Small intestine (tissue), 7 donors: ENCODE measurements around the gene PDE9A. TPM values are rescaled to one million over a fixed set of nuclear protein-coding genes. Genes with fewer than 3 reads are reported as not detected.
A peak's percentile ranks its signal among the peaks of the same experiment; 100 is the strongest.

ENCODE experiments used
- DNase-seq, 2 donors: peaks; one replicate each; pipeline versions ENCODE4 v3.0.0 to v3.0.0-alpha.2; 2013
- FAIRE-seq: peaks from 2 replicates; lab custom pipeline; 2012; peaks lifted over from hg19 to GRCh38; lab: Jason Lieb, UNC
- H3K27ac ChIP-seq, 3 donors: one replicate each; pipeline ENCODE4 v1.5.1; 2013; ENCODE audit warnings: low read length in 2 of 3, mild to moderate bottlenecking in 2 of 3, control low read depth in 1 of 3, inconsistent platforms in 1 of 3, low read depth in 1 of 3, moderate library complexity in 1 of 3
- H3K27me3 ChIP-seq, 3 donors: one replicate each; pipeline ENCODE4 v1.6.1; 2013; ENCODE audit warnings: low read length in 3 of 3, inconsistent platforms in 1 of 3; ENCODE audit not compliant: control insufficient read depth in 3 of 3, insufficient read depth in 3 of 3
- H3K36me3 ChIP-seq, 3 donors: one replicate each; pipeline ENCODE4 v1.6.1; 2013; ENCODE audit warnings: low read length in 3 of 3, inconsistent platforms in 1 of 3, low read depth in 1 of 3, mild to moderate bottlenecking in 1 of 3, moderate library complexity in 1 of 3; ENCODE audit not compliant: control insufficient read depth in 3 of 3, insufficient read depth in 2 of 3
- H3K4me1 ChIP-seq, 3 donors: one replicate each; pipeline ENCODE4 v1.6.1; 2013; ENCODE audit warnings: low read length in 2 of 3, inconsistent platforms in 1 of 3, low read depth in 1 of 3, mild to moderate bottlenecking in 1 of 3, moderate library complexity in 1 of 3; ENCODE audit not compliant: control insufficient read depth in 3 of 3, insufficient read depth in 2 of 3
- H3K4me3 ChIP-seq, 3 donors: one replicate each; pipeline ENCODE4 v1.5.1; 2013; ENCODE audit warnings: low read length in 3 of 3, control low read depth in 1 of 3, inconsistent platforms in 1 of 3, low read depth in 1 of 3, mild to moderate bottlenecking in 1 of 3, moderate library complexity in 1 of 3
- H3K9me3 ChIP-seq, 2 donors: one replicate each; pipeline ENCODE4 v1.6.1; 2013; ENCODE audit warnings: low read depth in 1 of 2, low read length in 1 of 2; ENCODE audit not compliant: control insufficient read depth in 2 of 2, insufficient read depth in 1 of 2
- WGBS, 3 donors: extraction: QIAGEN DNeasy Blood & Tissue Kit; methylation state at CpG; one replicate each; pipeline ENCODE4 v1.1.7; 2013; 5-methylcytosine and 5-hydroxymethylcytosine counted together
- polyA plus RNA-seq, 4 donors: library from polyadenylated mRNA; stranded (reverse) in 3 of 4; unstranded in 1 of 4; fragments of 200-250 nt in 3 of 4; fragments of 120-200 nt in 1 of 4; gene quantifications; one replicate each; pipeline versions ENCODE4 v1.2.1 to v1.2.3, GENCODE V29; 2013
- donor health status: healthy with polysubstance abuse.
- donor health status: control.
- donor health status: control.
- donor health status: Bipolar disorder and iron deficiency.
- donor health status: healthy.

PDE9A gene
- polyA plus RNA-seq, 4 donors = 31.0 to 96.6 (median 49.6) TPM

- Histone ChIP-seq H3K4me3 (no peak overlapping the region), H3K27ac (no peak overlapping the region), H3K27me3 (peaks cover 0 to 4% (median 0%) of the 10 kb centered on the region in 3 donors), H3K36me3 (no peaks in the 10 kb centered on the region), H3K4me1 (peaks cover 0 to 5% (median 0%) of the 10 kb centered on the region in 3 donors), H3K9me3 (no peaks in the 10 kb centered on the region)
- FAIRE-seq = no peak
- DNase-seq = no peak
- 90 to 93% (median 91%) methylated on average over 21 of the region's 21 CpGs for WGBS, 3 donors
These were observed 20.4 kb upstream of the PDE9A start for GRCh38 chr21:42632771-42633690.

GRCh38 chr21:42633858-42634257 lies 19.6 kb upstream of the PDE9A start:
- H3K9me3 ChIP-seq = no peaks in the 10 kb centered on the region
- 89 to 95% (median 91%) methylated on average over 10 of the region's 10 CpGs for WGBS, 3 donors
- peaks cover 0 to 4% (median 0%) of the 10 kb centered on the region in 3 donors for H3K27me3 ChIP-seq
- DNase-seq (no peak), FAIRE-seq (no peak)
- H3K4me1 ChIP-seq = peaks cover 0 to 5% (median 0%) of the 10 kb centered on the region in 3 donors
- no peak overlapping the region for H3K4me3 ChIP-seq
- no peaks in the 10 kb centered on the region for H3K36me3 ChIP-seq
- no peak overlapping the region for H3K27ac ChIP-seq

- Histone ChIP-seq H3K9me3 (no peaks in the 10 kb centered on the region), H3K27ac (no peak overlapping the region), H3K27me3 (peaks cover 0 to 2% (median 0%) of the 10 kb centered on the region in 3 donors), H3K4me3 (no peak overlapping the region), H3K36me3 (no peaks in the 10 kb centered on the region), H3K4me1 (peaks cover 0 to 19% (median 0%) of the 10 kb centered on the region in 3 donors)
- DNase-seq (no peak), FAIRE-seq (no peak)
- 76 to 87% (median 84%) methylated on average over 6 of the region's 6 CpGs for WGBS, 3 donors
These were observed 17.4 kb upstream of the PDE9A start for GRCh38 chr21:42635848-42636519.

GRCh38 chr21:42636520-42637266 lies 16.7 kb upstream of the PDE9A start:
- H3K4me3 ChIP-seq = no peak overlapping the region
- H3K36me3 ChIP-seq = no peaks in the 10 kb centered on the region
- no peaks in the 10 kb centered on the region for H3K9me3 ChIP-seq
- WGBS, 3 donors = 50 to 53% (median 52%) methylated on average over 10 of the region's 10 CpGs
- H3K4me1 ChIP-seq = peaks cover 0 to 19% (median 0%) of the 10 kb centered on the region in 3 donors
- no peak for DNase-seq
- FAIRE-seq = no peak
- H3K27ac ChIP-seq = no peak overlapping the region
- H3K27me3 ChIP-seq = peaks cover 0 to 3% (median 0%) of the 10 kb centered on the region in 3 donors

- Histone ChIP-seq H3K27me3 (peaks cover 0 to 5% (median 0%) of the 10 kb centered on the region in 3 donors), H3K36me3 (no peaks in the 10 kb centered on the region), H3K4me1 (peaks cover 0 to 19% (median 0%) of the 10 kb centered on the region in 3 donors), H3K9me3 (no peaks in the 10 kb centered on the region), H3K27ac (no peak overlapping the region), H3K4me3 (no peak overlapping the region)
- FAIRE-seq (no peak), DNase-seq (no peak)
- 89 to 95% (median 93%) methylated on average over 36 of the region's 36 CpGs for WGBS, 3 donors
These were observed 16.0 kb upstream of the PDE9A start for GRCh38 chr21:42637267-42638041.

GRCh38 chr21:42638266-42638863 lies 15.1 kb upstream of the PDE9A start:
- 63 to 83% (median 70%) methylated on average over 19 of the region's 19 CpGs for WGBS, 3 donors
- DNase-seq (no peak), FAIRE-seq (no peak)
- H3K27me3 ChIP-seq = peaks cover 0 to 5% (median 0%) of the 10 kb centered on the region in 3 donors
- no peaks in the 10 kb centered on the region for H3K9me3 ChIP-seq
- H3K27ac ChIP-seq = no peak overlapping the region
- no peaks in the 10 kb centered on the region for H3K36me3 ChIP-seq
- no peak overlapping the region for H3K4me3 ChIP-seq
- peaks cover 0 to 19% (median 0%) of the 10 kb centered on the region in 3 donors for H3K4me1 ChIP-seq

- no peaks in the 10 kb centered on the region for H3K9me3 ChIP-seq
- H3K27ac ChIP-seq = no peak overlapping the region
- no peak for FAIRE-seq
- H3K4me1 ChIP-seq = peaks cover 0 to 19% (median 0%) of the 10 kb centered on the region in 3 donors
- 58 to 79% (median 66%) methylated on average over 8 of the region's 8 CpGs for WGBS, 3 donors
- no peak overlapping the region for H3K4me3 ChIP-seq
- DNase-seq = peak in 1 of 2 donors; percentile 52
- H3K36me3 ChIP-seq = no peaks in the 10 kb centered on the region
- H3K27me3 ChIP-seq = peaks cover 0 to 5% (median 0%) of the 10 kb centered on the region in 3 donors
These were observed 13.7 kb upstream of the PDE9A start for GRCh38 chr21:42639646-42640152.
